ENCODE measurements around the gene EXT2.

- TF ChIP-seq CTCF (conservative IDR thresholded peaks at IDR 0.05; ENCODE audit: low read depth, low read length) (no peak), EZH2phosphoT487 (IDR thresholded peaks at IDR 0.05; ENCODE audit: borderline replicate concordance, low read length) (no peak), EZH2 (IDR thresholded peaks at IDR 0.05; ENCODE audit: low read length, unreplicated experiment) (no peak)
These were observed 178.9 kb downstream of the EXT2 start for GRCh38 chr11:44274404-44274803.
